Measurements from ENCODE around the gene SPTAN1.

DNA sequence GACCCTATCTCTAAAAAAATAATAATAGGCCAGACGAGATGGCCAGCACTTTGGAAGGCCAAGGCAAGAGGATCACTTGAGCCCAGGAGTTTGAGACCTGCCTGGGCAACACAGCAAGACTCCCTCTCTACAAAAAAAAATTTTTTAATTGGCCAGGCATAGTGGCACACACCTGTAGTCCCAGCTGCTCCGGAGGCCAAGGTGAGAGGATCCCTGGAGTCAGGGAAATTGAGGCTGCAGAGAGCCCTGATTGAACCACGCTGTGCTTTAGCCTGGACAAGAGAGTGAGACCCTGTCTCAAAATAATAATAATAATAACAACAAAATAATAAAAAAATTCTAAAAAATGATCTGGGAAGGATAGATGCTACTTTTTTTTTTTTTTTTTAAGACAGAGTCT is 105.4 kb downstream of the SPTAN1 start:
- TF ChIP-seq CTCF (IDR thresholded peaks at IDR 0.05): no peak
- no peak for TF ChIP-seq POLR2AphosphoS5 (IDR thresholded peaks at IDR 0.05; ENCODE audit: low read depth, low read length)
- no peak for TF ChIP-seq SIN3A (IDR thresholded peaks at IDR 0.05; ENCODE audit: borderline replicate concordance, insufficient read depth, low read depth, low read length)
- no peak for TF ChIP-seq REST (IDR thresholded peaks at IDR 0.05; ENCODE audit: insufficient read depth in 1 of 2, low read depth in 2 of 2, low read length in 1 of 2)
